Effector CD4-positive, alpha-beta T cell (primary cell): ENCODE measurements around the gene FBXO17.
A peak's percentile ranks its signal among the peaks of the same experiment; 100 is the strongest.
"Not testable (repeated sequence)": the region's sequence is repeated elsewhere in the genome, so short reads cannot be mapped to it uniquely, and the experiment has no call there.

Experiments
- DNase-seq: peaks from one replicate; pipeline ENCODE4 v3.0.0-alpha.2; 2020

The FBXO17 gene

DNA sequence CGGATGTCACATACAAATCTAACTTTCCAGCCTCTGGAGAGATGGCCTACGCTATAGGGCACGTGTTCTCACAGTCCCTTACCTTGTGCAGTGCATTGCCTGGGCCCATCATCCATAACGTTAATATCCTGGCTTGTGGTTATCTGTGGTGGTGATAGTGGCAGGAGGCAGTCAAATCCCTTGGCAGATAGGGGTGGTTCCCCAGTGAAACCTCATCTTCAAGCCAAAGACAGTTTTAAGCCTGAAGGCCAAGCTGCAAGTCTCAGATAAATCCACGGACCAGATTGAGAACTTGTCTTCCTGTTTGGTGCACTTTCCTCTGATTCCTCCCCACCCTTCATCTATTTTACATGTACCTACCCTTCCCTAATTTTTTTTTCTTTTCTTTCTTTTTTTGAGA is 4.3 kb upstream of the FBXO17 start:
- DNase-seq, result no peak

DNA sequence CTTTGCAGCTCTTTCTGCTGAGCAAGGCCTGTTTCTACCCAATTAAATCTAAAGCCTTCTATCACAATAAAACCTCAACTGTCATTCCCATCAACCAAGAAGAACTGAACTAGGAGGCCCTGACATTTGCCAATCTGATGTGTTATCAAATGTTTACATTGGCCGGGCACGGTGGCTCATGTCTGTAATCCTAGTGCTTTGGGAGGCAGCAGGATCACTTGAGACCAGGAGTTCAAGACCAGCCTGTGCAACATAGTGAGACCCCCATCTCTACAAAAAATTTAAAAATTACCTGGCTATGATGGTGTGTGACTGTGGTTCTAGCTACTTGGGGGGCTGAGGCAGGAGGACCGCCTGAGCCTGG is 2.8 kb upstream of the FBXO17 start:
- DNase-seq, result no peak

- DNase-seq, result no peak
Measured at GRCh38 chr19:38977445-38978325, 2.1 kb upstream of the FBXO17 start.

GRCh38 chr19:38975861-38976271 is 324 bp upstream of the FBXO17 start:
- DNase-seq, result no peak

- DNase-seq, result no peak
Measured at GRCh38 chr19:38974624-38975213, 823 bp downstream of the FBXO17 start.

DNA sequence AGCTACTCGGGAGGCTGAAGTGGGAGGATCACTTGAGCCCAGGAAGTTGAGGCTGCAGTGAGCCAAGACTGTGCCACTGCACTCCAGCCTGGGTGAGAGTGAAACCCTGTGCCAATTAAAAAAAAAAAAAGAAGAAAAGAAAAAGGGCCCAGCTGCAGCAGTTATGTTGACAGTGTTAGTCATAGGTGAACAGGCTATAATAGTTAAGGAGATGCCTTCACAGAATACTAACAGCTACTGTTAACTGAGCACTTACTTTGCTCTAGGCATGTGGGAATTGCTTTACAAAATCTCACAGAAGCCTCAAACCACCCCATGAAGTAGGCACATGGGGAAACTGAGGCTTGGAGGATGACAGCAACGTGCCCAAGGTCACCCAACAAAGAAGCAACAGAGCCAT is 3.9 kb downstream of the FBXO17 start:
- DNase-seq, result no peak

- DNase-seq, result no peak
Measured at GRCh38 chr19:38970664-38971532, 4.6 kb downstream of the FBXO17 start.

DNA sequence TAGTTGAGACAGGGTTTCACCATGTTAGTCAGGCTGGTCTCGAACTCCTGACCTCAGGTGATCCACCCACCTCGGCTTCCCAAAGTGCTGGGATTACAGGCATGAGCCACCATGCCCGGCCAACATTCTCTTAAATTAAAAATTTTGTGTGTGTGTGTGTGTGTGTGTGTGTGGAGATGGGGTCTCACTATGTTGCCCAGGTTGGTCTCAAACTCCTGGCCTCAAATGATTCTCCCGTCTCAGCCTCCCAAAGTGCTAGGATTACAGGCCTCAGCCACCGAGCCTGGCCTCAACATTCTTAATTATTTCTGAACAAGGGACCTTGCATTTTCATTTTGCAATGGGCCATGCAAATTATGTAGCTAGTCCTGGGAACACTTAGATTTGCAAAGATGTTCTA is 9.4 kb downstream of the FBXO17 start:
- not testable (repeated sequence) for DNase-seq

DNA sequence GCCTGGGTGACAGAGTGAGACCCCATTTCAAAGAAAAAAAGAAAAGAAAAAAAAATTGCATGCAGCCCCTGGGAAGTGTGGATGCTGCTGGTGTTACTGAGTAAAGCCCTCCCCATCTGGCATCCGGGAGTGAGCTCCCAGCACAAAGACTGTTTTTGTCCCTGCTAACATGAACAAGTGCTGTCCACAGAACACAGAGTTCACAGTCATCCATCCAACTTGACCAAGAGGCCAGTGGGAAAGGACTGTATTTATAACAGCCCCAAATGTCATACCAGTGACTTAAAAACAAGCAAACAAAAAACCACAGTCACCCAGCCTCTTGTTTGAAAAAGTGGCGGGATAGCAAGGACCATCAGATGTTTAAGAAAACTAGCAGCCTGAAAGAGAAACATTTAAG is 10.8 kb downstream of the FBXO17 start:
- DNase-seq, result no peak

GRCh38 chr19:38959618-38960017 is 15.9 kb downstream of the FBXO17 start:
- no peak for DNase-seq

DNA sequence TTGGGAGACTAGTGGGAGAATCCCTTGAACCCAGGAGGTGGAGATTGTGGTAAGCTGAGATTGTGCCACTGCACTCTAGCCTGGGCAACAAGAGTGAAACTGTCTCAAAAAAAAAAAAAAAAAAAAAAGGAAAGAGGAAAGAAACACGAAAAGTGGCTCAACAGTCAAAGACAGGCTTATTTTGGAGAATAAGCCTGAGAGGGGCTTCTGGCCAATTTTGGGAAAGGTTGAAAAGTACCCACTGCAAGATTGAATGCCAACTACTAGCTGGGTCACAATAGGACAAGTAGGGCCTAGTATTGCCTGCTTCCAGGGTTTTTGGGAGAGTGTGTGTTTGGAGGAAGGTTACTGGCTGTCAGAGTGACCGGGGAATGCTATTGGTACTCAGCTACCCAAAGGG is 17.2 kb downstream of the FBXO17 start:
- no peak for DNase-seq

DNA sequence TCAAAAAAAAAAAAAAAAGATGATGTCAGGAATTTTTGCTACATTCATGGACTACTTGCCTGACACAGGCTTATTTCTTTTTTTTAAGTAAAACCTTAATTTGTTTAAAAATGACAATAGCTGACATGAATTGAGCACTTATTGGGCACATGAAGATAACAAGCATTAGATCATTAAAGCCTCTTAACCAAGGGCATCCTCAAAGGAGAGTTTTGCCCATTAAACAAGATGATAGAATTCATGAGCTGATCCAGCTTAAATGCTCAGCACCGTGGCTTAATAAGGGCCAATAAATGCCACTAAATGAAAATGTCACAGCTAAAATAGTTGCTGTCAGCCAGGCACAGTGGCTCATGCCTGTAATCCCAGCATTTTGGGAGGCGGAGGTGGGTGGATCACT is 19.3 kb downstream of the FBXO17 start:
- no peak for DNase-seq

GRCh38 chr19:38953677-38954076 is 21.9 kb downstream of the FBXO17 start:
- no peak for DNase-seq

DNA sequence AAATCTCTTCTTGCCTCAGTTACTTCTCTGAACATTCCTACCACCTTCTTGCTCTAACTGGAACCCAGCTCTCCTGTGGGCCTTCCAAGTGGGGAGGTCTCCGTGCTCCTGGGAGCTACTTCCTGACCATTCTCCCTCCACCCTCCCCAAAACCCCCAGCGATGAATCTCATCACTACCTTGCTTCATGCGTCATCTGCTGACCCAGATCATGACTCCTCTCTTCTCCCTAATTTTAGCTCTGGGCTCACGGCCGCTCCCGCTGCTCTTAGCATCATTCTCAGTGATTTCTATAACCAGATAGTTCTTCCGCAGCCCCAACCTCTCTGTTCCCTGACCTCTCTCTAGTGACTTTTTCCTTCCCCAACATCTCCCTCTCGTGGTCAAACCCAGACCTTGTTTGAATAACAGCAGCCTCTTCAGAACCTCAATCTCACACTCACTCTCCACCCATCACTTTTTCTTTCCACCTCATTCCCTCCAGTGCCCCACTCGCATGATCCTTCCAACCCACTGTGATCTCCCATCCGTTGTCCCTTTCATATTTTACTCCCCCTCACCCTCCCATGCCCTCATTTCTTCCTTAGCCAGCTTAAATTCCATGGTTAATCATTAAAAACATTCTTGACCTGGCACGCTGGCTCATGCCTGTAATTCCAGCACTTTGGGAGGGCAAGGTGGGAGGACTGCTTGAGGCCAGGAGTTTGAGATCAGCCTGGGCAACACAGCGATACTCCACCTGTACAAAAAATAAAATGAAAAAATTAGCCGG is 23.0 kb downstream of the FBXO17 start:
- DNase-seq, result no peak

DNA sequence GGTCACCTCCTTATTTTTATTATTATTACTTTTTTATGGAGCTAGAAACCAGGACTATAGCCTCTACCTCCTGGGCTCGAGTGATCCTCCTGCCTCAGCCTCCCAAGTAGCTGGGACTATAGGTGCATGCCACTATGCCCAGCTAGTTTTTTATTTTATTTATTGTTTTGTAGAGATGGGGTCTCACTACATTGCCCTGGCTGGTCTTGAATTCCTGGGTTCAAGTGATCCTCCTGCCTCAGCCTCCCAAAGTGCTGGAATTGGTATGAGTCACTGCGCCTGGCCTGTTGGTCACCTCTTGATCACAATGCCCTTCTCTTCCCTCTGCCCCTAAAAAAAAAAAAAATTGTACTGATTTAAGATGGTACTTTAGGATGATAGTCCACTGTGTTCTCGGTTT is 24.4 kb downstream of the FBXO17 start:
- DNase-seq, result no peak

DNA sequence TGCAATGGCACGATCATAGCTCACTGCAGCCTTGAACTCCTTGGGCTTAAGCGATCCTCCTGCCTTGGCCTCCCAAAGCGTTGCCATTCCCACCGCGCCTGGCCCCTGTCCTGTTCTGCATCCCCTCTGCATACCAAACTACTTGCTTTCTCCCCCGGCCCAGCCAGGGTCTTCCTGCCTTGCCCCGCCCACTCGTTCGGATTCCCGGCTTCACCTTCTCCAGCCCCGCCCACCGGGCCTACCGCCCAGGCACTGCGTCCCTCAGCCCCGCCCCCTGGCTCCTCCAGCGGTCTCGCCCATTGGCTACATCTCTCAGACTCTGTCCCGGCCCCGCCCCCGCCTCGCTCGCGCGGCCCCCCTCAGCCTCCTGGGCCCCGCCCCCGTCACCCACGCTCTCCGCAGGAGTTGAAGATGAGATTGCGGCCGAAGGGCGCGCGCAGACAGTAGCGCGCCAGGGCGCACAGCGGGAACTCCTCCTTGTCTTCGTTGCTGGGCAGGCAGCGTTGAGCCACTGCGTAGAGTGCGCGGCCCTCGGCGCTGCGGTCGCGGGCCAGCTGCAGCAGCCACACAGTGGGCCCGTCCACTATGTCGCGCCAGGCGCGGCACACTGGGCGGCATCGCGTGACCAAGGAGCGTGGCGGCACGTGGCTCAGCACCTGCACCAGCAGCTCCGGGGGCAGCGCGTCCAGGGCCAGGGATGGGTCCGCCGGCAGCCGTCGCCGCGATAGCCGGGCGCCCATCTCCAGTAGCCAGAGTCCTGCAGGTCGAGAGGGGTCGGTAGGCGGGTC is 25.8 kb downstream of the FBXO17 start:
- peak; percentile 59 for DNase-seq

GRCh38 chr19:38946229-38947010 is 29.1 kb downstream of the FBXO17 start:
- no peak for DNase-seq

GRCh38 chr19:38945562-38946228 is 29.8 kb downstream of the FBXO17 start:
- no peak for DNase-seq

- DNase-seq, result no peak
Measured at GRCh38 chr19:38944981-38945506, 30.5 kb downstream of the FBXO17 start.

DNA sequence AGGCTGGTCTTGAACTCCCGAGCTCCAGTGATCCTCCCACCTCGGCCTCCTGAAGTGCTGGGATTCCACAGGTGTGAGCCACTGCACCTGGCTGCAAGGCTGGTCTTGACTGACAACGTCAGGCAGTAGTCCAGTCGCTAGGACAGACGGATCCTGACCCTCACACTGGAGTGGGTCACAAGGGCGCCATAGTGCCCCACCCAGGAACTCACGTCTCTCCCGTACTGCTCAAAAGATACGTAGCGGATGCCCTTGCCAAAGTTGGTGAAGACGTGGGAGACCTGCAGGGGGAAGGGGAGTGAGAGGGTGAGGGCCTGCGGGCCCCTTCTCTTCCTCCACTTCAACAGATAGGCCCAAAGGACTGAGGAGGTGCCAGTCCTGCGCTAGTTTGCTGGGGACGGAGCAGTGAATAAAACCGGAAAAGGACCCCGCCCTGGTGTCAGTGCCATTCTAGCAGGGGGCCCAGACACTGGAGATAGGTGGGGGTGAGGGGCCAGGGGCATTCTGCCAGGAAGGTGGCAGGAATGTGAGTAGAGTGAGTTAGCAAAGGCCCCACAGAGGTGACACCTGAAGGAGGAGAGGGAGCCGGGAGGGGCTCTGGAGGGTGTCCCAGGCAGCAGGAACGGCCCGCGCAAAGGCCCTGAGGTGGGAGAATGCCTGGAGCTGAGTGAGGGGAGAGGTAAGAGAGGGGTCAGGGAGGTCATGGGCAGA is 32.9 kb downstream of the FBXO17 start:
- no peak for DNase-seq
